Measurements from ENCODE around the gene ADAMTS6.

Gene ADAMTS6

DNA sequence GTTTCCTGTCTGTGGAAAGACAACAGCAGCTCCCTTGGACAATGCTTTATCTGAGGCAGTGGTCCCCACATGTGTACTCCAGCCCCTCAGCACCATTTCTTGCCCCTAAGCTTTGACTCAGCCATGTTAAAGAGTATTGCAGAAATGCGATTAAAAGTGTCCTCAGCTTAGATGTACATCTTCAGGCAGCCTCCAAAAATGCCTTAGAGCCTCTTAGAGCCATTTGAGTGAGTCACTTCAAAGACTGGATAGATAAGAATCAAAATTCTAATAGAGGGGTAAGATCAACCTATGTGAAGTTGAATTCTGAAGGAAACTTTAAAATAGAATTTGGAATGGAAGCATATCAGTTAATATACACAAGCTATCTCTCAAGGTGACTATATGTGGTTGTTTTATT lies 296.3 kb downstream of the ADAMTS6 start:
- TF ChIP-seq ZBTB17 (tag by site-specific recombination; IDR thresholded peaks at IDR 0.05) (no peak), ZNF423 (tag by site-specific recombination; IDR thresholded peaks at IDR 0.05) (no peak), ZNF623 (tag by site-specific recombination; IDR thresholded peaks at IDR 0.05) (no peak), ZBTB21 (tag by site-specific recombination; IDR thresholded peaks at IDR 0.05) (no peak), OVOL3 (tag by site-specific recombination; IDR thresholded peaks at IDR 0.05) (no peak), ZNF707 (tag by site-specific recombination; IDR thresholded peaks at IDR 0.05) (no peak), ZNF549 (tag by site-specific recombination; IDR thresholded peaks at IDR 0.05) (no peak), TRIM28 (IDR thresholded peaks at IDR 0.05; ENCODE audit: borderline replicate concordance, low read length) (no peak)
- TF ChIP-seq, protein P1, sequence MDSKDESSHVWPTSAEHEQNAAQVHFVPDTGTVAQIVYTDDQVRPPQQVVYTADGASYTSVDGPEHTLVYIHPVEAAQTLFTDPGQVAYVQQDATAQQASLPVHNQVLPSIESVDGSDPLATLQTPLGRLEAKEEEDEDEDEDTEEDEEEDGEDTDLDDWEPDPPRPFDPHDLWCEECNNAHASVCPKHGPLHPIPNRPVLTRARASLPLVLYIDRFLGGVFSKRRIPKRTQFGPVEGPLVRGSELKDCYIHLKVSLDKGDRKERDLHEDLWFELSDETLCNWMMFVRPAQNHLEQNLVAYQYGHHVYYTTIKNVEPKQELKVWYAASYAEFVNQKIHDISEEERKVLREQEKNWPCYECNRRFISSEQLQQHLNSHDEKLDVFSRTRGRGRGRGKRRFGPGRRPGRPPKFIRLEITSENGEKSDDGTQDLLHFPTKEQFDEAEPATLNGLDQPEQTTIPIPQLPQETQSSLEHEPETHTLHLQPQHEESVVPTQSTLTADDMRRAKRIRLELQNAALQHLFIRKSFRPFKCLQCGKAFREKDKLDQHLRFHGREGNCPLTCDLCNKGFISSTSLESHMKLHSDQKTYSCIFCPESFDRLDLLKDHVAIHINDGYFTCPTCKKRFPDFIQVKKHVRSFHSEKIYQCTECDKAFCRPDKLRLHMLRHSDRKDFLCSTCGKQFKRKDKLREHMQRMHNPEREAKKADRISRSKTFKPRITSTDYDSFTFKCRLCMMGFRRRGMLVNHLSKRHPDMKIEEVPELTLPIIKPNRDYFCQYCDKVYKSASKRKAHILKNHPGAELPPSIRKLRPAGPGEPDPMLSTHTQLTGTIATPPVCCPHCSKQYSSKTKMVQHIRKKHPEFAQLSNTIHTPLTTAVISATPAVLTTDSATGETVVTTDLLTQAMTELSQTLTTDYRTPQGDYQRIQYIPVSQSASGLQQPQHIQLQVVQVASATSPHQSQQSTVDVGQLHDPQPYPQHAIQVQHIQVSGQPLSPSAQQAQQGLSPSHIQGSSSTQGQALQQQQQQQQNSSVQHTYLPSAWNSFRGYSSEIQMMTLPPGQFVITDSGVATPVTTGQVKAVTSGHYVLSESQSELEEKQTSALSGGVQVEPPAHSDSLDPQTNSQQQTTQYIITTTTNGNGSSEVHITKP (tag by site-specific recombination; IDR thresholded peaks at IDR 0.05): no peak
- TF ChIP-seq, protein P2, sequence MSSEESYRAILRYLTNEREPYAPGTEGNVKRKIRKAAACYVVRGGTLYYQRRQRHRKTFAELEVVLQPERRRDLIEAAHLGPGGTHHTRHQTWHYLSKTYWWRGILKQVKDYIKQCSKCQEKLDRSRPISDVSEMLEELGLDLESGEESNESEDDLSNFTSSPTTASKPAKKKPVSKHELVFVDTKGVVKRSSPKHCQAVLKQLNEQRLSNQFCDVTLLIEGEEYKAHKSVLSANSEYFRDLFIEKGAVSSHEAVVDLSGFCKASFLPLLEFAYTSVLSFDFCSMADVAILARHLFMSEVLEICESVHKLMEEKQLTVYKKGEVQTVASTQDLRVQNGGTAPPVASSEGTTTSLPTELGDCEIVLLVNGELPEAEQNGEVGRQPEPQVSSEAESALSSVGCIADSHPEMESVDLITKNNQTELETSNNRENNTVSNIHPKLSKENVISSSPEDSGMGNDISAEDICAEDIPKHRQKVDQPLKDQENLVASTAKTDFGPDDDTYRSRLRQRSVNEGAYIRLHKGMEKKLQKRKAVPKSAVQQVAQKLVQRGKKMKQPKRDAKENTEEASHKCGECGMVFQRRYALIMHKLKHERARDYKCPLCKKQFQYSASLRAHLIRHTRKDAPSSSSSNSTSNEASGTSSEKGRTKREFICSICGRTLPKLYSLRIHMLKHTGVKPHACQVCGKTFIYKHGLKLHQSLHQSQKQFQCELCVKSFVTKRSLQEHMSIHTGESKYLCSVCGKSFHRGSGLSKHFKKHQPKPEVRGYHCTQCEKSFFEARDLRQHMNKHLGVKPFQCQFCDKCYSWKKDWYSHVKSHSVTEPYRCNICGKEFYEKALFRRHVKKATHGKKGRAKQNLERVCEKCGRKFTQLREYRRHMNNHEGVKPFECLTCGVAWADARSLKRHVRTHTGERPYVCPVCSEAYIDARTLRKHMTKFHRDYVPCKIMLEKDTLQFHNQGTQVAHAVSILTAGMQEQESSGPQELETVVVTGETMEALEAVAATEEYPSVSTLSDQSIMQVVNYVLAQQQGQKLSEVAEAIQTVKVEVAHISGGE (tag by site-specific recombination; conservative IDR thresholded peaks at IDR 0.05; ENCODE audit: low read depth): no peak
- TF ChIP-seq, protein P3, sequence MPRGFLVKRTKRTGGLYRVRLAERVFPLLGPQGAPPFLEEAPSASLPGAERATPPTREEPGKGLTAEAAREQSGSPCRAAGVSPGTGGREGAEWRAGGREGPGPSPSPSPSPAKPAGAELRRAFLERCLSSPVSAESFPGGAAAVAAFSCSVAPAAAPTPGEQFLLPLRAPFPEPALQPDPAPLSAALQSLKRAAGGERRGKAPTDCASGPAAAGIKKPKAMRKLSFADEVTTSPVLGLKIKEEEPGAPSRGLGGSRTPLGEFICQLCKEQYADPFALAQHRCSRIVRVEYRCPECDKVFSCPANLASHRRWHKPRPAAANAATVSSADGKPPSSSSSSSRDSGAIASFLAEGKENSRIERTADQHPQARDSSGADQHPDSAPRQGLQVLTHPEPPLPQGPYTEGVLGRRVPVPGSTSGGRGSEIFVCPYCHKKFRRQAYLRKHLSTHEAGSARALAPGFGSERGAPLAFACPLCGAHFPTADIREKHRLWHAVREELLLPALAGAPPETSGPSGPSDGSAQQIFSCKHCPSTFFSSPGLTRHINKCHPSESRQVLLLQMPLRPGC (tag by site-specific recombination; IDR thresholded peaks at IDR 0.05): no peak
- CTCF ChIA-PET: no interaction called here
- no peaks in the 10 kb centered on the region for H3K9me3 ChIP-seq (ENCODE audit: control insufficient read depth, insufficient read depth, low read depth, low read length)
- H3K4me1 ChIP-seq (ENCODE audit: control insufficient read depth, insufficient read depth, low read length): no peaks in the 10 kb centered on the region
- no peaks in the 10 kb centered on the region for H3K36me3 ChIP-seq (ENCODE audit: control insufficient read depth in 2 of 2, insufficient read depth in 1 of 2, low read length in 2 of 2)
- H3K4me3 ChIP-seq (ENCODE audit: low read depth, low read length): no peak overlapping the region
- POLR2A ChIA-PET: no interaction called here
- no peak overlapping the region for H3K27ac ChIP-seq (ENCODE audit: extremely low read depth, low read depth, low read length)

DNA sequence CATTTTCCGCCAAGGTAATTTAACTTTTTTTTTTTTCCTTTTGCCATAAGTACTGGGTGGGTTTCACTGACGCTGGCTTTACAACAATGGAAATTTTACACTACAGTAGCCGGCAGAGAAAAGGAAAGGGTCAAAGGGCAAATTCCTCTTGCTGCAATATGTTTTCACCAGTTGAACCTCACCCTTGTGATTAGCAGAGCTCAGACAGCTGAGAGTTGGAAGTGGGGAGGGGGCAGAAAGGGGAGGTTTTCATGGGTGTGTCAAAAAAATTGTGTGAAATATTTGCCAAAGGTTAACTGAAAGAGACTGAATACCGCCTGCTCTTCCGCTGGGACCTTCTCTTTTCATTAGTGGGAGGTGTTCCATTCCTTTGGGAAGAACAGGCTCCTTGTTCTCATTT lies 296.9 kb downstream of the ADAMTS6 start:
- no peaks in the 10 kb centered on the region for H3K9me3 ChIP-seq (ENCODE audit: control insufficient read depth, insufficient read depth, low read depth, low read length)
- no peak overlapping the region for H3K27ac ChIP-seq (ENCODE audit: extremely low read depth, low read depth, low read length)
- no peaks in the 10 kb centered on the region for H3K36me3 ChIP-seq (ENCODE audit: control insufficient read depth in 2 of 2, insufficient read depth in 1 of 2, low read length in 2 of 2)
- TF ChIP-seq WT1 (tag by site-specific recombination; IDR thresholded peaks at IDR 0.05): no peak
- no peak for TF ChIP-seq ZBTB48 (tag by site-specific recombination; IDR thresholded peaks at IDR 0.05)
- no peak for TF ChIP-seq BCL11B (tag by site-specific recombination; IDR thresholded peaks at IDR 0.05; ENCODE audit: low read depth)
- TF ChIP-seq SETDB1 (IDR thresholded peaks at IDR 0.05; ENCODE audit: insufficient read length, low read length): no peak
- no peak for TF ChIP-seq ZNF335 (tag by site-specific recombination; conservative IDR thresholded peaks at IDR 0.05)
- TF ChIP-seq ZNF133 (tag by site-specific recombination; IDR thresholded peaks at IDR 0.05): no peak
- no peak for TF ChIP-seq ZNF596 (tag by site-specific recombination; IDR thresholded peaks at IDR 0.05)
- no peak for TF ChIP-seq ZBTB17 (tag by site-specific recombination; IDR thresholded peaks at IDR 0.05)
- TF ChIP-seq ZFP41 (tag by site-specific recombination; IDR thresholded peaks at IDR 0.05; ENCODE audit: borderline replicate concordance): no peak
- TF ChIP-seq OSR2 (tag by site-specific recombination; IDR thresholded peaks at IDR 0.05): no peak
- TF ChIP-seq, protein P4, sequence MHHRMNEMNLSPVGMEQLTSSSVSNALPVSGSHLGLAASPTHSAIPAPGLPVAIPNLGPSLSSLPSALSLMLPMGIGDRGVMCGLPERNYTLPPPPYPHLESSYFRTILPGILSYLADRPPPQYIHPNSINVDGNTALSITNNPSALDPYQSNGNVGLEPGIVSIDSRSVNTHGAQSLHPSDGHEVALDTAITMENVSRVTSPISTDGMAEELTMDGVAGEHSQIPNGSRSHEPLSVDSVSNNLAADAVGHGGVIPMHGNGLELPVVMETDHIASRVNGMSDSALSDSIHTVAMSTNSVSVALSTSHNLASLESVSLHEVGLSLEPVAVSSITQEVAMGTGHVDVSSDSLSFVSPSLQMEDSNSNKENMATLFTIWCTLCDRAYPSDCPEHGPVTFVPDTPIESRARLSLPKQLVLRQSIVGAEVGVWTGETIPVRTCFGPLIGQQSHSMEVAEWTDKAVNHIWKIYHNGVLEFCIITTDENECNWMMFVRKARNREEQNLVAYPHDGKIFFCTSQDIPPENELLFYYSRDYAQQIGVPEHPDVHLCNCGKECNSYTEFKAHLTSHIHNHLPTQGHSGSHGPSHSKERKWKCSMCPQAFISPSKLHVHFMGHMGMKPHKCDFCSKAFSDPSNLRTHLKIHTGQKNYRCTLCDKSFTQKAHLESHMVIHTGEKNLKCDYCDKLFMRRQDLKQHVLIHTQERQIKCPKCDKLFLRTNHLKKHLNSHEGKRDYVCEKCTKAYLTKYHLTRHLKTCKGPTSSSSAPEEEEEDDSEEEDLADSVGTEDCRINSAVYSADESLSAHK (tag by site-specific recombination; IDR thresholded peaks at IDR 0.05): no peak
- TF ChIP-seq ZNF266 (tag by site-specific recombination; IDR thresholded peaks at IDR 0.05; ENCODE audit: low read depth): no peak
- no peak for TF ChIP-seq ZNF623 (tag by site-specific recombination; IDR thresholded peaks at IDR 0.05)
- TF ChIP-seq, protein P5, sequence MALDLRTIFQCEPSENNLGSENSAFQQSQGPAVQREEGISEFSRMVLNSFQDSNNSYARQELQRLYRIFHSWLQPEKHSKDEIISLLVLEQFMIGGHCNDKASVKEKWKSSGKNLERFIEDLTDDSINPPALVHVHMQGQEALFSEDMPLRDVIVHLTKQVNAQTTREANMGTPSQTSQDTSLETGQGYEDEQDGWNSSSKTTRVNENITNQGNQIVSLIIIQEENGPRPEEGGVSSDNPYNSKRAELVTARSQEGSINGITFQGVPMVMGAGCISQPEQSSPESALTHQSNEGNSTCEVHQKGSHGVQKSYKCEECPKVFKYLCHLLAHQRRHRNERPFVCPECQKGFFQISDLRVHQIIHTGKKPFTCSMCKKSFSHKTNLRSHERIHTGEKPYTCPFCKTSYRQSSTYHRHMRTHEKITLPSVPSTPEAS (tag by site-specific recombination; IDR thresholded peaks at IDR 0.05): no peak
- H3K4me3 ChIP-seq (ENCODE audit: low read depth, low read length): no peak overlapping the region
- CTCF ChIA-PET: no interaction called here
- H3K4me1 ChIP-seq (ENCODE audit: control insufficient read depth, insufficient read depth, low read length): no peaks in the 10 kb centered on the region
- POLR2A ChIA-PET: no interaction called here

Measured in HEK293 (cell line).